HG03280 (cell line): ENCODE results near the gene ROCK2.

Experiments
- ATAC-seq: cut with Tn5 transposase; IDR thresholded peaks from one replicate; pipeline ENCODE4 v1.9.1; 2021; ENCODE audit warnings: mild to moderate bottlenecking, moderate library complexity; ENCODE audit not compliant: unreplicated experiment

The ROCK2 gene

GRCh38 chr2:11312770-11313471 lies 31.5 kb downstream of the ROCK2 start:
- ATAC-seq, result no peak

GRCh38 chr2:11311543-11311942 lies 32.9 kb downstream of the ROCK2 start:
- ATAC-seq, result no peak

GRCh38 chr2:11310212-11310611 lies 34.2 kb downstream of the ROCK2 start:
- no peak for ATAC-seq

- ATAC-seq, result no peak
Measured at GRCh38 chr2:11309706-11310105, 34.7 kb downstream of the ROCK2 start.

GRCh38 chr2:11307764-11308415 lies 36.5 kb downstream of the ROCK2 start:
- ATAC-seq, result no peak

GRCh38 chr2:11305958-11306357 lies 38.5 kb downstream of the ROCK2 start:
- ATAC-seq, result no peak

GRCh38 chr2:11305338-11305737 lies 39.1 kb downstream of the ROCK2 start:
- no peak for ATAC-seq

- no peak for ATAC-seq
Measured at GRCh38 chr2:11304476-11304875, 40.0 kb downstream of the ROCK2 start.

- no peak for ATAC-seq
Measured at GRCh38 chr2:11303290-11304013, 41.0 kb downstream of the ROCK2 start.

- no peak for ATAC-seq
Measured at GRCh38 chr2:11299439-11299838, 45.0 kb downstream of the ROCK2 start.

- no peak for ATAC-seq
Measured at GRCh38 chr2:11298592-11298991, 45.8 kb downstream of the ROCK2 start.

GRCh38 chr2:11296401-11296800 lies 48.0 kb downstream of the ROCK2 start:
- no peak for ATAC-seq

GRCh38 chr2:11292464-11293255 lies 51.8 kb downstream of the ROCK2 start:
- ATAC-seq, result no peak

GRCh38 chr2:11290713-11291112 lies 53.7 kb downstream of the ROCK2 start:
- no peak for ATAC-seq

GRCh38 chr2:11290211-11290610 lies 54.2 kb downstream of the ROCK2 start:
- no peak for ATAC-seq

- ATAC-seq, result no peak
Measured at GRCh38 chr2:11288431-11288830, 56.0 kb downstream of the ROCK2 start.

- no peak for ATAC-seq
Measured at GRCh38 chr2:11286749-11287148, 57.7 kb downstream of the ROCK2 start.

- ATAC-seq, result no peak
Measured at GRCh38 chr2:11286323-11286722, 58.1 kb downstream of the ROCK2 start.

GRCh38 chr2:11285499-11285898 lies 58.9 kb downstream of the ROCK2 start:
- no peak for ATAC-seq

- ATAC-seq, result no peak
Measured at GRCh38 chr2:11281186-11281585, 63.2 kb downstream of the ROCK2 start.

GRCh38 chr2:11280713-11281112 lies 63.7 kb downstream of the ROCK2 start:
- no peak for ATAC-seq
